Panc1 (cell line): ENCODE measurements around the gene ARFRP1. TPM values are rescaled to one million over a fixed set of nuclear protein-coding genes. Genes with fewer than 3 reads are reported as not detected.

ENCODE experiments used
- ATAC-seq: fragments of 200-7000 bp; cut with Tn5 transposase; 2 replicates; pipeline ENCODE4 v1.9.1; 2020; ENCODE audit warnings: mild to moderate bottlenecking, moderate library complexity
- BruUV-seq: library from RNA; stranded (reverse); fragments of 400-500 nt; replicated peaks from 2 replicates; lab custom pipeline; 2021; lab: Mats Ljungman, UMichigan
- CTCF ChIA-PET: fragments of 300-600 bp; sonication (Branson Sonifier 250); formaldehyde crosslinking; loops from one replicate; lab custom pipeline; 2022; ENCODE audit warnings: antibody characterized with exemption; lab: Charles Lee
- POLR2A ChIA-PET: fragments of 300-600 bp; sonication (Branson Sonifier 250); formaldehyde crosslinking; loops from one replicate; lab custom pipeline; 2022; ENCODE audit warnings: antibody characterized with exemption; lab: Charles Lee
- DNase-seq: peaks from one replicate; pipeline ENCODE4 v3.0.0-alpha.2; 2010; ENCODE audit warnings: low read depth, low spot score
- H3K27ac ChIP-seq: 2 replicates; pipeline ENCODE4 v1.5.1; 2011; ENCODE audit warnings: mild to moderate bottlenecking, low read length, inconsistent platforms
- H3K27me3 ChIP-seq: fragments of 200-500 bp; sonication (Bioruptor generic); 2 replicates; pipeline ENCODE4 v1.6.0; 2014; ENCODE audit warnings: low read length, inconsistent platforms; ENCODE audit not compliant: control insufficient read depth, insufficient read depth
- H3K36me3 ChIP-seq: fragments of 200-500 bp; sonication (Bioruptor generic); 2 replicates; pipeline ENCODE4 v1.5.1; 2014; ENCODE audit warnings: inconsistent platforms, mild to moderate bottlenecking, low read length, moderate library complexity; ENCODE audit not compliant: control insufficient read depth, insufficient read depth
- H3K4me1 ChIP-seq: 2 replicates; pipeline ENCODE4 v1.5.1; 2011; ENCODE audit warnings: inconsistent platforms, mild to moderate bottlenecking, low read length, moderate library complexity; ENCODE audit not compliant: control insufficient read depth, insufficient read depth
- H3K4me3 ChIP-seq, 2 experiments: 2 replicates each; pipeline ENCODE4 v1.5.1; 2011 to 2012; ENCODE audit warnings: low read depth in 2 of 2, low read length in 2 of 2, mild to moderate bottlenecking in 2 of 2, inconsistent platforms in 1 of 2, moderate library complexity in 1 of 2
- H3K9me3 ChIP-seq: fragments of 200-500 bp; sonication (Bioruptor generic); 2 replicates; pipeline ENCODE4 v1.5.1; 2014; ENCODE audit warnings: low read depth, mild to moderate bottlenecking, inconsistent platforms, low read length, moderate library complexity; ENCODE audit not compliant: control insufficient read depth, insufficient read depth
- POLR2AphosphoS5 ChIP-seq: IDR thresholded peaks from 2 replicates; pipeline ENCODE4 v1.6.1; 2012; ENCODE audit warnings: mild to moderate bottlenecking, low read depth, low read length, moderate library complexity
- SIN3A ChIP-seq: IDR thresholded peaks from 2 replicates; pipeline ENCODE4 v1.6.1; 2012; ENCODE audit warnings: low read depth, mild to moderate bottlenecking, low read length, moderate library complexity, borderline replicate concordance; ENCODE audit not compliant: insufficient read depth
- TCF7L2 ChIP-seq: IDR thresholded peaks from 2 replicates; pipeline ENCODE4 v1.6.1; 2011; ENCODE audit warnings: mild to moderate bottlenecking, low read depth, low read length, inconsistent platforms
- in situ Hi-C: cut with HindIII; loops from 2 replicates; pipeline ENCODE4 v1.10.0; 2016; ENCODE audit warnings: low sequenced_read_pairs, low pct_unique_long_range_greater_than_20kb
- intact Hi-C: fragments of 100-400 bp; cut with micrococcal nuclease; formaldehyde crosslinking; loops from one replicate; pipeline ENCODE4 v1.10.0; 2022; ENCODE audit not compliant: unreplicated experiment
- total RNA-seq: library from RNA; stranded (reverse); gene quantifications from one replicate; pipeline ENCODE4 v1.2.1, GENCODE V29; 2021; ENCODE audit not compliant: unreplicated experiment
- TF ChIP-seq, protein P1 (sequence below), 2 experiments: IDR thresholded peaks; 2 replicates each; pipeline ENCODE4 v1.6.1; 2011 to 2012; ENCODE audit warnings: low read depth in 2 of 2, control low read depth in 1 of 2, low read length in 1 of 2, mild to moderate bottlenecking in 1 of 2, moderate library complexity in 1 of 2; ENCODE audit not compliant: insufficient read depth in 1 of 2
- TF ChIP-seq, protein P2 (sequence below): fragments of 450-650 bp; IDR thresholded peaks from 2 replicates; pipeline ENCODE4 v1.5.1; 2017; ENCODE audit warnings: mild to moderate bottlenecking

The ARFRP1 gene
- total RNA-seq, 1 experiment from 2014 or later: 57.9 TPM

DNA sequence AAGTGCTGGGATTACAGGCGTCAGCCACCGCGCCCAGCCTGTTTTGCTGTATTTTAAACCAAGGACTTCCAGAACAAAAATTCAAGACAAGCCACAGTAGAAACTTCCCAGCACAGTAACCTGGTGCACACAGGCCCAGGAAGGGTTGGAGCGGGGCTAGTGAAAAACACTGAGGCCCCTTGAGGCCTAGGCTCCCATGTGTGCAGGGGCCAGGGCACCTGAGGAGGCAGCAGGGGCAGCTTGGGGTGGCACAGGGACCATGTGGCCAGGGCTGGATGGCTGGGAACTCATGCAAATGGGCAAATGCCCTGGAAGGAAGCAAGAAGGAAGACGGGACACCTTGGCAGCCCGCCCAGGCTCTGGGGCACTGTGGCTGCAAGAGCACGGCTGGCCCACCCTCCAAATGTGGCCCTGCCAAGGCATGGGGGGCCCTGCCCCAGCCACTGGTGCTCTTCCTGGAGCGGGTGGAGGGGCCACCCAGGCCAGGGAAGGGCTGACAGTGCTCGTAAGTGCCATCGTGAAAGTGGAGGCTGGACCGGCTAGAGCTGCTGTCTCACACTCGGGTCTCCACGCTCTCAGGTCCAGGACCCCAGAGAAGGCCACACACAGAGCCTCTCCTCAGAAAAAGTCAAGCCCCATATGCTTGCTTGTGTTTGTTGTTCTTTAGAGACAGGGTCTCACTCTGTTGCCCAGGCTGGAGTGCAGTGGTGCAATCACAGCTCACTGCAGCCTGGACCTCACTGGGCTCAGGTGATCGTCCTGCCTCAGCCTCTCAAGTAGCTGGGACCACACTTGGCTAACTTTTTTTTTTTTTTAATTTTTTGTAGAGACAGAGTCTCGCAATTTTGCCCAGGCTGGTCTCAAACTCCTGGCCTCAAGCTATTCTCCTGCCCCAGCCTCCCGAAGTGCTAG is 42.1 kb upstream of the ARFRP1 start:
- intact Hi-C loops: no loop called here
- in situ Hi-C loops: no loop called here
- POLR2A ChIA-PET: no interaction called here

GRCh38 chr20:63748934-63749270 is 41.1 kb upstream of the ARFRP1 start:
- TF ChIP-seq POLR2AphosphoS5 (no peak), SIN3A (no peak), TCF7L2 (no peak)
- TF ChIP-seq, protein P1, sequence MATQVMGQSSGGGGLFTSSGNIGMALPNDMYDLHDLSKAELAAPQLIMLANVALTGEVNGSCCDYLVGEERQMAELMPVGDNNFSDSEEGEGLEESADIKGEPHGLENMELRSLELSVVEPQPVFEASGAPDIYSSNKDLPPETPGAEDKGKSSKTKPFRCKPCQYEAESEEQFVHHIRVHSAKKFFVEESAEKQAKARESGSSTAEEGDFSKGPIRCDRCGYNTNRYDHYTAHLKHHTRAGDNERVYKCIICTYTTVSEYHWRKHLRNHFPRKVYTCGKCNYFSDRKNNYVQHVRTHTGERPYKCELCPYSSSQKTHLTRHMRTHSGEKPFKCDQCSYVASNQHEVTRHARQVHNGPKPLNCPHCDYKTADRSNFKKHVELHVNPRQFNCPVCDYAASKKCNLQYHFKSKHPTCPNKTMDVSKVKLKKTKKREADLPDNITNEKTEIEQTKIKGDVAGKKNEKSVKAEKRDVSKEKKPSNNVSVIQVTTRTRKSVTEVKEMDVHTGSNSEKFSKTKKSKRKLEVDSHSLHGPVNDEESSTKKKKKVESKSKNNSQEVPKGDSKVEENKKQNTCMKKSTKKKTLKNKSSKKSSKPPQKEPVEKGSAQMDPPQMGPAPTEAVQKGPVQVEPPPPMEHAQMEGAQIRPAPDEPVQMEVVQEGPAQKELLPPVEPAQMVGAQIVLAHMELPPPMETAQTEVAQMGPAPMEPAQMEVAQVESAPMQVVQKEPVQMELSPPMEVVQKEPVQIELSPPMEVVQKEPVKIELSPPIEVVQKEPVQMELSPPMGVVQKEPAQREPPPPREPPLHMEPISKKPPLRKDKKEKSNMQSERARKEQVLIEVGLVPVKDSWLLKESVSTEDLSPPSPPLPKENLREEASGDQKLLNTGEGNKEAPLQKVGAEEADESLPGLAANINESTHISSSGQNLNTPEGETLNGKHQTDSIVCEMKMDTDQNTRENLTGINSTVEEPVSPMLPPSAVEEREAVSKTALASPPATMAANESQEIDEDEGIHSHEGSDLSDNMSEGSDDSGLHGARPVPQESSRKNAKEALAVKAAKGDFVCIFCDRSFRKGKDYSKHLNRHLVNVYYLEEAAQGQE (IDR thresholded peaks at IDR 0.05; ENCODE audit: insufficient read depth in 1 of 2, low read depth in 2 of 2, low read length in 1 of 2): no peak
- TF ChIP-seq, protein P2, sequence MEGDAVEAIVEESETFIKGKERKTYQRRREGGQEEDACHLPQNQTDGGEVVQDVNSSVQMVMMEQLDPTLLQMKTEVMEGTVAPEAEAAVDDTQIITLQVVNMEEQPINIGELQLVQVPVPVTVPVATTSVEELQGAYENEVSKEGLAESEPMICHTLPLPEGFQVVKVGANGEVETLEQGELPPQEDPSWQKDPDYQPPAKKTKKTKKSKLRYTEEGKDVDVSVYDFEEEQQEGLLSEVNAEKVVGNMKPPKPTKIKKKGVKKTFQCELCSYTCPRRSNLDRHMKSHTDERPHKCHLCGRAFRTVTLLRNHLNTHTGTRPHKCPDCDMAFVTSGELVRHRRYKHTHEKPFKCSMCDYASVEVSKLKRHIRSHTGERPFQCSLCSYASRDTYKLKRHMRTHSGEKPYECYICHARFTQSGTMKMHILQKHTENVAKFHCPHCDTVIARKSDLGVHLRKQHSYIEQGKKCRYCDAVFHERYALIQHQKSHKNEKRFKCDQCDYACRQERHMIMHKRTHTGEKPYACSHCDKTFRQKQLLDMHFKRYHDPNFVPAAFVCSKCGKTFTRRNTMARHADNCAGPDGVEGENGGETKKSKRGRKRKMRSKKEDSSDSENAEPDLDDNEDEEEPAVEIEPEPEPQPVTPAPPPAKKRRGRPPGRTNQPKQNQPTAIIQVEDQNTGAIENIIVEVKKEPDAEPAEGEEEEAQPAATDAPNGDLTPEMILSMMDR: no peak
- ATAC-seq (no peak), DNase-seq (no peak)
- H3K27ac ChIP-seq: no peak overlapping the region
- no peaks in the 10 kb centered on the region for H3K9me3 ChIP-seq
- no peak overlapping the region for H3K4me3 ChIP-seq
- in situ Hi-C loops (no loop called here), intact Hi-C loops (no loop called here)
- ChIA-PET POLR2A (no interaction called here), CTCF (no interaction called here)
- peaks cover 3% of the 10 kb centered on the region; the same call in 1 of the 2 replicates for H3K4me1 ChIP-seq
- BruUV-seq: no TSS peak
- no peaks in the 10 kb centered on the region; the same call in 1 of the 2 replicates for H3K36me3 ChIP-seq
- H3K27me3 ChIP-seq: no peaks in the 10 kb centered on the region

More for the DNA sequence above, 42.1 kb upstream of the ARFRP1 start:
- Histone ChIP-seq H3K27me3 (no peaks in the 10 kb centered on the region), H3K27ac (no peak overlapping the region), H3K4me1 (0 out of 2 replicates have a peak, but pooled peaks cover 3% of the 10 kb centered on the region), H3K4me3 (no peak overlapping the region), H3K36me3 (no peaks in the 10 kb centered on the region), H3K9me3 (no peaks in the 10 kb centered on the region)
- DNase-seq: no peak
- no peak for ATAC-seq
- no TSS peak for BruUV-seq
- TF ChIP-seq, protein P1 (IDR thresholded peaks at IDR 0.05; ENCODE audit: insufficient read depth in 1 of 2, low read depth in 2 of 2, low read length in 1 of 2): no peak
- CTCF ChIA-PET: no interaction called here
